RWPE1 (cell line): ENCODE measurements around the gene NECTIN1.

Experiments
- CTCF ChIA-PET: fragments of 350-600 bp; sonication (Branson Sonifier 250); formaldehyde crosslinking; extraction: SDS; loops from one replicate; lab custom pipeline; 2021; lab: Yijun Ruan, JAX
- POLR2A ChIA-PET: fragments of 400-600 bp; formaldehyde crosslinking; extraction: SDS; loops from one replicate; lab custom pipeline; 2020; ENCODE audit warnings: antibody characterized with exemption; ENCODE audit not compliant: low non-redundant PET; lab: Yijun Ruan, JAX
- DNase-seq: peaks from one replicate; pipeline ENCODE4 v3.0.0; 2012; ENCODE audit warnings: low spot score
- H3K27ac ChIP-seq: fragments of 450-650 bp; 2 replicates; pipeline ENCODE4 v1.5.1; 2017
- CTCF ChIP-seq: fragments of 450-650 bp; conservative IDR thresholded peaks from 2 replicates; pipeline ENCODE4 v1.5.1; 2017; ENCODE audit warnings: low read depth, mild to moderate bottlenecking

NECTIN1 gene

DNA sequence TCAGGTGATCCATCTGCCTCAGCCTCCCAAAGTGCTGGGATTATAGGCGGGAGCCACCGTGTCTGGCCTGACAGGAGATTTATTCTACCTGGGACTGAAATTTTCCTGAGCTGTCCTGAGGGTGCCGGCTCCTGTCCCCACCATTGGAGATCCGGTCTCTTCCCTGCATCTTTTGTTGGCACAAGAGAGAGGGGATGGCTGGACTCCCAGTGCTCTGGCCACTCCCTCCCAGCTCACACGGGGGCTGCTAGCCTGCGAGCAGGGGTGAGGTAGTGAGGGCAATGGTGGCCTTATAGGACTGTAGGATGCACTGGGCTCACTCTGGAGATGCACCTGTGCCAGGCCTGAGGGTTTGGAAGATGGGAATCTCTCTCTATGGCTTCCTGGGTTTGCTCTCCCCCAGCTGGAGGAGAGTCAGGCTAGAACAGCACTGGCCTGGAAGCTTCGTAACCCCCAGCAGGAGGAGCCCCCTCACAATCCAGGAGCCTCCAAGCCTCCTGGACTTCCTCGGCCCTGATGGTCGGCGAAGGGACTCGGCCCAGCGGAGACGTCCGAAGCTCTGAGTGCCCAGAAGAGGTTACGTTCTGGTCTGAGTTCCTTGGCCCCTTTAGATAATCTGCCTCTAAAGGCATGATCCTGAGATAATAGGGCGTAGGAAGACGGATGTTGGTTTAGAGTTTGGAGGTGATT is 106.4 kb downstream of the NECTIN1 start:
- CTCF ChIA-PET = interaction anchor here (0.6 kb wide), 2 partner anchors 162 to 710 kb away, joined by 3 read pairs; no protein-coding TSS in a partner anchor
- DNase-seq = no peak
- no peak for TF ChIP-seq CTCF
- POLR2A ChIA-PET = no interaction called here
- H3K27ac ChIP-seq = no peak overlapping the region

DNA sequence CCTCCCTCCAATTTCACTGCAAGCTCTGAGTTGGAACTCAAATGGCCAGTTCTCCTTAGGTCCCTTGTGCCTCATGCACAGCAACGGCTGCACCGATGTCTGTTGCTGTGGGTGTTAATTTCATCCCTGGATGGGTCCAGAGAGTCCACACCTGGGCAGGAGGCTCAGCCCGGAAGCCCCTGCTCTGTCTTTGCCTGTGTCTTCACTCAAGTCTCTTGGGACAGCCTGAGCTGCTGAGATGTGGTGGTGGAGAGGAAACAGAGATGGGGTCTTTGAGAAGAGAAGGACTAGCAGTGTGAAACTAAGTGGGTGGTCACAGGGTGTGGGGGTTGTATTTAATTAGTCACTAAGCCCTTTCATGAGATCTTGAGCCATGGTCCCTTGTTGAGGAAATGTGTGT is 109.3 kb downstream of the NECTIN1 start:
- no peak for TF ChIP-seq CTCF
- DNase-seq = no peak
- CTCF ChIA-PET = interaction anchor here (1.1 kb wide), 1 partner anchor 10 kb away, joined by 4 read pairs; no protein-coding TSS in a partner anchor
- H3K27ac ChIP-seq = no peak overlapping the region
- POLR2A ChIA-PET = no interaction called here

DNA sequence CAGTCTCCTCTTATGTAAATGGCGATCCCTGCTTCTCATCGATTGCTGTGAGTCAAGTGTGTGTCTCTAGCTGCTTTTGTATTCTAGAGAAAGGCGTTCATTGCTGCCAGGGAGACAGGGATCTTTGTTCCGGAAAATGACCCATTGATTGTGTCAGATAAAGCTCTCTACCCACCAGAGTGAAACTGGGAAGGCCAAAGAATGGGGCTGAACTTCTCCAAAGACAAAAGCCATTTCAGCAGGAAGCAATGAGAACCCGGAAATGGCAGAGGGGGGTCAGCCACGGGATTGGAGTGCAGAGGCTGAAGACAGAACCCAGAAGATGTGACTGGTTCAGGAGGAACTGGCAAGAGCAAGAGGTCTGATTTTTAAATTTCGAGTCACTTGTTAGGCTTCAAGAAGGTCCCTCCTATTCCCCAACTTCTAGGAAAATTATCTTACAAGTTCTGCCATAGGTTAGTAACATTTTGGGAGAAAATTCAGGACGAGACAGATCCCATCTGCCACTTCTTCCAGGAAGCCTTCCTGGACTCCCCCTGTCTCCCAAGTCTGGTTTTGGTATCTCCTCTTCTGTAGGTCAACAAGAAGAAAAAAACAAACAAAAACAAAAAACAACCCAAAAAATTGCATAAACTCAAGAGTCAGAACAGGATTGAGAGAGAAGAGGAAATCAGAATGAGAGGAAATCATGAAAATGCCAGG is 110.6 kb downstream of the NECTIN1 start:
- no peak for TF ChIP-seq CTCF
- ChIA-PET POLR2A (no interaction called here), CTCF (interaction anchor here (0.6 to 1.1 kb wide), 2 partner anchors 11 to 658 kb away, joined by 3 to 4 read pairs; no protein-coding TSS in a partner anchor)
- no peak overlapping the region for H3K27ac ChIP-seq
- DNase-seq = no peak

DNA sequence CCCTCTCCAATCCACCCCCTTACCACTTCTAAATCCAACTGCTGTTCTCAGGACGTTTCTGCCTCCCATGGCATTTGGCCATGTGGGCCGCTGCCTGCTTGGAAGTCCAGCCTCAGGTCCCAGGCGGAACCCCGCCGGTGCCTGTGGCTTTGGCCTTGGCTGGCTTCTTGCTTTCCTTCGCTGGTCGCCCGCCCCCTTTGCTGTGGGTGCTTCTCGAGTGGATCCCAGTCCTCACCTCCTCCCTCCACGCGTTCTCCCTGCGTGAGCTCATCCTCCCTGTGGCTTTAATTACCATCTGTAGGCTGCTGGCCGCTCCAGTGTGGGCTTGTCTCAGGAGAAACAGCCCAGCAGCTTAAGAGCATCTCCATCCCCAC is 111.7 kb downstream of the NECTIN1 start:
- CTCF ChIA-PET = no interaction called here
- DNase-seq = no peak
- POLR2A ChIA-PET = no interaction called here
- no peak for TF ChIP-seq CTCF
- no peak overlapping the region for H3K27ac ChIP-seq

- CTCF ChIA-PET = no interaction called here
- no peak for TF ChIP-seq CTCF
- POLR2A ChIA-PET = no interaction called here
- no peak for DNase-seq
- H3K27ac ChIP-seq = peak overlapping the region; percentile 79
These were observed 112.2 kb downstream of the NECTIN1 start for GRCh38 chr11:119616586-119617339.

DNA sequence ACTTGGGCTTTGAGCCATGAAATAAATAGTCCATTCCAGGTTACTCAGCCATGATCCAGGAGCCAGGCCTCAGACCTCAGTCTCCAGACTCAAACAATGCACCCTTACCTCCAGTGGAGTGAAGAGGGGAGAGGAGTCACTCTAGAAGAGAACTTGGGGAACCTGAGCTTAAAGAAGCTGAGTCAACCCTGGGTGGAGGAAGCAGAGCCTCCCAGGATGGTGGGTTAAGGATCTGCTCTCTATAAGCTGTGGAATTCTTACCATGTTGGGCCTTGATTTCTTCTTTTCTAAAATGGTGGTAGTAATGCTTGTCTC is 113.2 kb downstream of the NECTIN1 start:
- no peak for TF ChIP-seq CTCF
- POLR2A ChIA-PET = no interaction called here
- CTCF ChIA-PET = no interaction called here
- DNase-seq = no peak
- H3K27ac ChIP-seq = peak overlapping the region; percentile 79
